ENCODE results near the gene C12orf56.
A peak's percentile ranks its signal among the peaks of the same experiment; 100 is the strongest.

Gene C12orf56

GRCh38 chr12:64232196-64232595, 158.4 kb downstream of the C12orf56 start:
- H3K9me3 Mint-ChIP-seq = peaks cover 3% of the 10 kb centered on the region

GRCh38 chr12:64229796-64230195, 160.8 kb downstream of the C12orf56 start:
- Mint-ChIP-seq H3K36me3 (ENCODE audit: low read depth) (no peaks in the 10 kb centered on the region), H3K4me3 (no peak overlapping the region), H3K27ac (no peak overlapping the region), H3K27me3 (ENCODE audit: low read depth) (no peaks in the 10 kb centered on the region), H3K4me1 (peaks cover 5% of the 10 kb centered on the region), H3K9me3 (peaks cover 3% of the 10 kb centered on the region)
- TF ChIP-seq CTCF (IDR thresholded peaks at IDR 0.05; ENCODE audit: unreplicated experiment in 3 of 3) = no peak

More at GRCh38 chr12:64232196-64232595, 158.4 kb downstream of the C12orf56 start:
- peaks cover 6% of the 10 kb centered on the region for H3K4me1 Mint-ChIP-seq
- no peaks in the 10 kb centered on the region for H3K27me3 Mint-ChIP-seq (ENCODE audit: low read depth)
- TF ChIP-seq CTCF (IDR thresholded peaks at IDR 0.05; ENCODE audit: unreplicated experiment in 3 of 3) = no peak
- H3K27ac Mint-ChIP-seq = no peak overlapping the region
- H3K36me3 Mint-ChIP-seq (ENCODE audit: low read depth) = no peaks in the 10 kb centered on the region
- no peak overlapping the region for H3K4me3 Mint-ChIP-seq

GRCh38 chr12:64229240-64229639, 161.3 kb downstream of the C12orf56 start:
- Mint-ChIP-seq H3K27me3 (ENCODE audit: low read depth) (no peaks in the 10 kb centered on the region), H3K4me1 (no peaks in the 10 kb centered on the region), H3K4me3 (no peak overlapping the region), H3K9me3 (peaks cover 3% of the 10 kb centered on the region), H3K36me3 (ENCODE audit: low read depth) (no peaks in the 10 kb centered on the region), H3K27ac (no peak overlapping the region)
- no peak for TF ChIP-seq CTCF (IDR thresholded peaks at IDR 0.05; ENCODE audit: unreplicated experiment in 3 of 3)

GRCh38 chr12:64225626-64226025, 164.9 kb downstream of the C12orf56 start:
- Mint-ChIP-seq H3K4me3 (peak overlapping the region in 2 of 3 experiments; percentile 27 to 43), H3K4me1 (peaks cover 9% of the 10 kb centered on the region), H3K36me3 (ENCODE audit: low read depth) (no peaks in the 10 kb centered on the region), H3K9me3 (peaks cover 3% of the 10 kb centered on the region), H3K27ac (no peak overlapping the region), H3K27me3 (ENCODE audit: low read depth) (peaks cover 6% of the 10 kb centered on the region)
- no peak for TF ChIP-seq CTCF (IDR thresholded peaks at IDR 0.05; ENCODE audit: unreplicated experiment in 3 of 3)

- Mint-ChIP-seq H3K27me3 (ENCODE audit: low read depth) (peaks cover 6% of the 10 kb centered on the region), H3K4me1 (peaks cover 18% of the 10 kb centered on the region), H3K9me3 (no peaks in the 10 kb centered on the region), H3K4me3 (peak within 1 kb of the TSS; percentile 84 to 92 (median 91)), H3K36me3 (ENCODE audit: low read depth) (no peaks in the 10 kb centered on the region), H3K27ac (peak within 1 kb of the TSS; percentile 39 to 89 (median 81))
- no peak for TF ChIP-seq CTCF (IDR thresholded peaks at IDR 0.05; ENCODE audit: unreplicated experiment in 3 of 3)
Measured at GRCh38 chr12:64222009-64222765, 168.4 kb downstream of the C12orf56 start, which contains the start of gene KICS2. Gene KICS2, minus strand, starts transcription at chr12:64222296. Its CDS starts 59 bp downstream, at chr12:64222237.

- H3K4me3 Mint-ChIP-seq = peak overlapping the region; percentile 84 to 92 (median 91)
- no peaks in the 10 kb centered on the region for H3K9me3 Mint-ChIP-seq
- TF ChIP-seq CTCF (IDR thresholded peaks at IDR 0.05; ENCODE audit: unreplicated experiment in 3 of 3) = no peak
- no peaks in the 10 kb centered on the region for H3K36me3 Mint-ChIP-seq (ENCODE audit: low read depth)
- H3K27me3 Mint-ChIP-seq (ENCODE audit: low read depth) = peaks cover 6% of the 10 kb centered on the region
- peak overlapping the region; percentile 39 to 89 (median 81) for H3K27ac Mint-ChIP-seq
- peaks cover 18% of the 10 kb centered on the region for H3K4me1 Mint-ChIP-seq
Measured at GRCh38 chr12:64221651-64222008, 168.9 kb downstream of the C12orf56 start.

All from nephron (organoid).